Testis (tissue), 3 donors: ENCODE results near the gene DMRTA2. TPM values are rescaled to one million over a fixed set of nuclear protein-coding genes. Genes with fewer than 3 reads are reported as not detected.
"Not testable (repeated sequence)": the region's sequence is repeated elsewhere in the genome, so short reads cannot be mapped to it uniquely, and the experiment has no call there.

Experiments used
- DNase-seq: peaks from one replicate; pipeline ENCODE4 v3.0.0-alpha.2; 2019
- H3K27ac ChIP-seq, 2 donors: fragments of 200-600 bp; sonication (generic); one replicate each; pipeline ENCODE4 v1.5.1; 2019
- H3K27me3 ChIP-seq: fragments of 200-600 bp; sonication (generic); one replicate; pipeline ENCODE4 v1.5.1; 2019
- H3K36me3 ChIP-seq: fragments of 200-600 bp; sonication (generic); one replicate; pipeline ENCODE4 v1.5.1; 2017; ENCODE audit warnings: low read depth; ENCODE audit errors: missing control alignments
- H3K4me1 ChIP-seq: fragments of 200-600 bp; sonication (generic); one replicate; pipeline ENCODE4 v1.5.1; 2019
- H3K4me3 ChIP-seq, 2 donors: fragments of 200-600 bp; sonication (generic); one replicate each; pipeline ENCODE4 v1.5.1; 2017 to 2019
- H3K9me3 ChIP-seq: fragments of 200-600 bp; sonication (generic); one replicate; pipeline ENCODE4 v1.5.1; 2017
- POLR2A ChIP-seq: fragments of 450-650 bp; IDR thresholded peaks from one replicate; pipeline ENCODE4 v1.6.1; 2017; ENCODE audit warnings: antibody characterized with exemption, mild to moderate bottlenecking, moderate library complexity
- WGBS, 2 donors: methylation state at CpG; one replicate each; pipeline ENCODE4 v1.1.5; 2018; 5-methylcytosine and 5-hydroxymethylcytosine counted together
- intact Hi-C: fragments of 100-400 bp; cut with DNase I; formaldehyde crosslinking; loops from one replicate; pipeline ENCODE4 v1.15.1; 2023; ENCODE audit warnings: low total_unique reads
- polyA plus RNA-seq: library from polyadenylated mRNA; stranded (reverse); fragments of 350-450 nt; fragmentation: Illumina TruSeq; extraction: RNeasy Lipid Tissue Mini Kit (QIAGEN cat#74804); gene quantifications from one replicate; pipeline ENCODE4 v1.2.3, GENCODE V29; 2014; ENCODE audit warnings: low read depth, low replicate concordance; ENCODE audit not compliant: insufficient read depth
- total RNA-seq, 2 donors: library from RNA; depleted of rRNA; stranded (reverse); fragments of >200 nt; gene quantifications; one replicate each; pipeline ENCODE4 v1.2.3, GENCODE V29; 2016
- TF ChIP-seq, protein P1 (sequence below), 3 experiments: fragments of 450-650 bp in 2 of 3; fragments of 200-600 bp in 1 of 3; sonication (generic) in 1 of 3; IDR thresholded peaks; one replicate each; pipeline ENCODE4 v1.5.1; 2016 to 2019; ENCODE audit warnings: antibody characterized with exemption in 3 of 3, mild to moderate bottlenecking in 2 of 3, moderate library complexity in 1 of 3

Gene DMRTA2
- total and polyA plus RNA-seq, 3 donors from 2014 or later = 1.2 to 5.1 (median 3.5) TPM

DNA sequence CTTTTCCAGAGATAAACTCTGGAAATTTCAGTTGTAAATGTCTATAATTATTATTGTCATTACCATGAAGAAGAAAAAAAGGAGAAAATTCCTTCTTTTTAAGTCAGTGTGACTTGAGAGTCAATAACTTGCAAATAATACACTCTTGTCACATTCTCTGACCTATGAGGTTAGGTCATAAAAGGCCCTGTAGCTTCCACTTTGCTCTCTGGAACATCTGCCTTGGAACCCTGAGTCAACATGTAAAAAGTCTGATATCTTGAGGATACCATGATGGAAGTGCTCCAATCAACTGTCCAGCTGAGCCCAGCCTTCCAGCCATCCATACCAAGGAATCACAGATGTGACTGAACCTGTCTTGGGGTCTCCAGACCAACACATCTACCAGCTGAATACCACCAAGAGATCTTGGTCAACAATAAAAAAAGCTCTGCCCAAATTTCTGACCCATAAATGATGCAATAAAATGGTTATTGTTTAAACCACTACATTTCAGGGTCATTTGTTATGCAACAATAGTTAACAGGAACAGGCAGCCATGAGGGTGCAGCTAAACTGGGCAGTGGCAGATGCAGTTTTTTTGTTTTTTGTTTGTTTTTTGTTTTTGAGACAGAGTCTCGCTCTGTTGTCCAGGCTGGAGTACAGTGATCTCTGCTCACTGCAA, 10.3 kb downstream of the DMRTA2 start:
- intact Hi-C loops = no loop called here
- Histone ChIP-seq H3K4me1 (no peaks in the 10 kb centered on the region), H3K27ac (no peak overlapping the region), H3K36me3 (no peaks in the 10 kb centered on the region), H3K9me3 (no peaks in the 10 kb centered on the region), H3K27me3 (no peaks in the 10 kb centered on the region), H3K4me3 (no peak overlapping the region)
- 89 to 96% methylated on average over 1 of the region's 1 CpG for WGBS, 2 donors
- no peak for DNase-seq
- TF ChIP-seq POLR2A = no peak
- TF ChIP-seq, protein P1, sequence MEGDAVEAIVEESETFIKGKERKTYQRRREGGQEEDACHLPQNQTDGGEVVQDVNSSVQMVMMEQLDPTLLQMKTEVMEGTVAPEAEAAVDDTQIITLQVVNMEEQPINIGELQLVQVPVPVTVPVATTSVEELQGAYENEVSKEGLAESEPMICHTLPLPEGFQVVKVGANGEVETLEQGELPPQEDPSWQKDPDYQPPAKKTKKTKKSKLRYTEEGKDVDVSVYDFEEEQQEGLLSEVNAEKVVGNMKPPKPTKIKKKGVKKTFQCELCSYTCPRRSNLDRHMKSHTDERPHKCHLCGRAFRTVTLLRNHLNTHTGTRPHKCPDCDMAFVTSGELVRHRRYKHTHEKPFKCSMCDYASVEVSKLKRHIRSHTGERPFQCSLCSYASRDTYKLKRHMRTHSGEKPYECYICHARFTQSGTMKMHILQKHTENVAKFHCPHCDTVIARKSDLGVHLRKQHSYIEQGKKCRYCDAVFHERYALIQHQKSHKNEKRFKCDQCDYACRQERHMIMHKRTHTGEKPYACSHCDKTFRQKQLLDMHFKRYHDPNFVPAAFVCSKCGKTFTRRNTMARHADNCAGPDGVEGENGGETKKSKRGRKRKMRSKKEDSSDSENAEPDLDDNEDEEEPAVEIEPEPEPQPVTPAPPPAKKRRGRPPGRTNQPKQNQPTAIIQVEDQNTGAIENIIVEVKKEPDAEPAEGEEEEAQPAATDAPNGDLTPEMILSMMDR (IDR thresholded peaks at IDR 0.05) = no peak

DNA sequence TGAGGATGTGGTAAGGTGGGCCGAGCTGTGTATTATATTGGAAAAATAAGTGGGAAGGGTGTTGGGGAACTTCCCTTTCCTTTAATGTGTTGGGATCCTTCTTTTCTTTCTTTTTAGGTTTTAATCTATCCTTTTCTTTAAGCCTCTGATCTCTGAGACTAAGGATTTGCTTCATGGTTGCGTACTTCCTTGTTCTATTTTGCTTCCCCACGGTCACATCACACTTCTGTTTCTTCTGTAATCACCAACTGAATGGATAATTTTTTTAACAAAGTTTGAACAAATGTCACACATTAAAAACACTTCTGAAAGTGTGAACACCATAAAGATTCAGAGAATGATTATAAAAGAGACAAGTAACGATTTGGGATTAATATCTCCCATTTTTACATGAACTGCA, 17.4 kb downstream of the DMRTA2 start:
- WGBS, 2 donors = 88 to 89% methylated on average over 4 of the region's 4 CpGs
- H3K27ac ChIP-seq = no peak overlapping the region
- no peak overlapping the region for H3K4me3 ChIP-seq
- TF ChIP-seq POLR2A = no peak
- TF ChIP-seq, protein P1 (IDR thresholded peaks at IDR 0.05) = no peak
- intact Hi-C loops = no loop called here
- H3K4me1 ChIP-seq = no peaks in the 10 kb centered on the region
- no peaks in the 10 kb centered on the region for H3K36me3 ChIP-seq
- H3K9me3 ChIP-seq = no peaks in the 10 kb centered on the region
- DNase-seq = no peak
- no peaks in the 10 kb centered on the region for H3K27me3 ChIP-seq

DNA sequence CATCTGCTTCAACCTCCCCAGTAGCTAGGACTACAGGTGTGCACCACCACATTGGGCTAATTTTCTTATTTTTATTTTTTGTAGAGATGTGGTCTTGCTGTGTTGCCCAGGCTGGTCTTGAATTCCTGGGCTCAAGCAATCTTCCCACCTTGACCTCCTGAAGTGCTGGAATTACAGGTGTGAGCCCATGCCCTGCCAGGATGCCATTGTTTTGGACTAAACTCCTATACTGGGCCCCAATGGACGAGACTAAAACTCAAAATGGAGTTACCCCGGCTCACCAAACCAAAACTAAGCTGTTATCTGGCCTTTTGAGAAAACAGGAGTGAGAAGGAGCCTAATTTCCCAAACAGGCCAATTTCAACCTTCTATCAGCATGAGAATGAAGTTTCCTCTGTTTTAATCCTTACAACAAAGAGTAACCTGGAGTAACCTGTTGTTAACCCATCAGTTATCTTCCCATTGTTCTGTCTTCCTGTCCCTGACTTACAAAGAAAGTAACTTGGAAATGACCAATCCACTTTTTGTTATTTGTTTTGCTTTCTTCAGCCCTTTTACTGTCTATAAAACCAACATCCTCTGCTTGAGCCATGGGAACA, 29.6 kb downstream of the DMRTA2 start:
- Histone ChIP-seq H3K27me3 (no peaks in the 10 kb centered on the region), H3K36me3 (no peaks in the 10 kb centered on the region), H3K4me1 (no peaks in the 10 kb centered on the region), H3K27ac (no peak overlapping the region), H3K4me3 (no peak overlapping the region), H3K9me3 (no peaks in the 10 kb centered on the region)
- DNase-seq = no peak
- no peak for TF ChIP-seq POLR2A
- TF ChIP-seq, protein P1 (IDR thresholded peaks at IDR 0.05) = no peak
- WGBS, 2 donors = 71 to 74% methylated on average over 2 of the region's 2 CpGs
- intact Hi-C loops = no loop called here

DNA sequence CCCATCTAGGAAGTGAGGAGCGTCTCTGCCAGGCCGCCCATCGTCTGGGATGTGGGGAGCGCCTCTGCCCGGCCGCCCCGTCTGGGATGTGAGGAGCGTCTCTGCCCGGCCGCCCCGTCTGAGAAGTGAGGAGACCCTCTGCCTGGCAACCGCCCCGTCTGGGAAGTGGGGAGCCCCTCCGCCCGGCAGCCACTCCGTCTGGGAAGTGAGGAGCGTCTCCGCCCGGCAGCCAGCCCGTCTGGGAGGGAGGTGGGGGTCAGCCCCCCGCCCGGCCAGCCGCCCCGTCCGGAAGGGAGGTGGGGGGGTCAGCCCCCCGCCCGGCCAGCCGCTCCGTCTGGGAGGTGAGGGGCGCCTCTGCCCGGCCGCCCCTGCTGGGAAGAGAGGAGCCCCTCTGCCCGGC, 41.7 kb downstream of the DMRTA2 start:
- H3K9me3 ChIP-seq, H3K4me1 ChIP-seq, DNase-seq, H3K36me3 ChIP-seq, intact Hi-C loops, H3K27ac ChIP-seq, H3K27me3 ChIP-seq: not testable (repeated sequence)
- 69 to 80% methylated on average over 1 to 25 of the region's 33 CpGs for WGBS, 2 donors
- H3K4me3 ChIP-seq = peak overlapping the region in 1 of 2 donors; percentile 20

DNA sequence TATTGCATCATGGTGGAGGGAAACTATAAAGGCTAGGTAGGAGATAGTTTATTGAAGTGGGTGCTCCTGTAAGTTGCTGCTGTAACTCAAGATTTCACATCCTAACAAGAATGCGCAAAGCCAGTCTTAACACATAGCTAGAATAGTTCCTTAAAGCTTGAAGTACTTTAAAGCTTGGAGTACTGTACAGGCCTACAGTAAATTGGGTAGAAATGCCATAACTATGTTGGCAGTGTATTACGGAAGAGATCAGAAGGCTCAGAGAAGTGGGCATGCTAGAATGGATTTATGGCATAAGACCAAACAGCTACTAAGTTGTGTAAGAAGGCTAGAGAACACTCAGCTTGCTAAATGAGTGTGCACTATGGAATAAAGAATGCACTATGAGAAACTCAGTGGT, 44.5 kb downstream of the DMRTA2 start:
- no peaks in the 10 kb centered on the region for H3K9me3 ChIP-seq
- H3K4me1 ChIP-seq = no peaks in the 10 kb centered on the region
- no peak overlapping the region for H3K4me3 ChIP-seq
- no peak overlapping the region for H3K27ac ChIP-seq
- intact Hi-C loops = no loop called here
- no peak for DNase-seq
- WGBS, 2 donors = 93 to 95% methylated on average over 2 of the region's 2 CpGs
- H3K36me3 ChIP-seq = no peaks in the 10 kb centered on the region
- H3K27me3 ChIP-seq = no peaks in the 10 kb centered on the region
- TF ChIP-seq POLR2A = no peak
- TF ChIP-seq, protein P1 (IDR thresholded peaks at IDR 0.05) = no peak
